H9 (cell line): ENCODE data around the gene IMPDH2. TPM values are rescaled to one million over a fixed set of nuclear protein-coding genes. Genes with fewer than 3 reads are reported as not detected.
A peak's percentile ranks its signal among the peaks of the same experiment; 100 is the strongest.

Experiments
- DNase-seq: peaks from one replicate; pipeline ENCODE4 v3.0.0-alpha.2; 2017
- H2AFZ ChIP-seq: one replicate; pipeline ENCODE4 v1.6.1; 2013; ENCODE audit warnings: mild to moderate bottlenecking, low read length, control low read depth, moderate library complexity
- H2AK5ac ChIP-seq: 2 replicates; pipeline ENCODE4 v1.6.1; 2013; ENCODE audit warnings: low read length, control low read depth, mixed read lengths; ENCODE audit not compliant: insufficient read length
- H2BK120ac ChIP-seq: one replicate; pipeline ENCODE4 v1.6.1; 2013; ENCODE audit warnings: low read depth, mild to moderate bottlenecking, low read length, control low read depth, inconsistent platforms; ENCODE audit not compliant: poor library complexity, severe bottlenecking
- H2BK12ac ChIP-seq: 2 replicates; pipeline ENCODE4 v1.6.1; 2013; ENCODE audit warnings: low read length, control low read depth, mixed read lengths, low read depth; ENCODE audit not compliant: insufficient read length
- H2BK15ac ChIP-seq: 2 replicates; pipeline ENCODE4 v1.6.1; 2013; ENCODE audit warnings: low read depth, low read length, control low read depth
- H2BK20ac ChIP-seq: one replicate; pipeline ENCODE4 v1.6.1; 2013; ENCODE audit warnings: low read depth, mild to moderate bottlenecking, low read length, control low read depth, inconsistent platforms; ENCODE audit not compliant: poor library complexity, severe bottlenecking
- H2BK5ac ChIP-seq: 2 replicates; pipeline ENCODE4 v1.6.1; 2013; ENCODE audit warnings: low read length, control low read depth, mixed read lengths; ENCODE audit not compliant: insufficient read length
- H3K14ac ChIP-seq: 2 replicates; pipeline ENCODE4 v1.6.1; 2013; ENCODE audit warnings: low read length, control low read depth; ENCODE audit not compliant: insufficient read depth
- H3K18ac ChIP-seq: 2 replicates; pipeline ENCODE4 v1.6.1; 2013; ENCODE audit warnings: low read depth, mild to moderate bottlenecking, mixed read lengths, low read length, control low read depth; ENCODE audit not compliant: insufficient read length
- H3K23ac ChIP-seq: 2 replicates; pipeline ENCODE4 v1.6.1; 2013; ENCODE audit warnings: low read length, control low read depth, mixed read lengths, low read depth; ENCODE audit not compliant: insufficient read length
- H3K23me2 ChIP-seq: 2 replicates; pipeline ENCODE4 v1.6.1; 2013; ENCODE audit warnings: low read depth, mild to moderate bottlenecking, mixed read lengths, low read length, control low read depth; ENCODE audit not compliant: insufficient read length, poor library complexity, severe bottlenecking
- H3K27ac ChIP-seq: 2 replicates; pipeline ENCODE4 v1.5.1; 2013; ENCODE audit warnings: low read length, control low read depth, mixed read lengths, low read depth; ENCODE audit not compliant: insufficient read length
- H3K27me3 ChIP-seq: 2 replicates; pipeline ENCODE4 v1.6.1; 2013; ENCODE audit warnings: low read length, control low read depth, inconsistent platforms; ENCODE audit not compliant: insufficient read depth
- H3K4ac ChIP-seq: 2 replicates; pipeline ENCODE4 v1.6.1; 2013; ENCODE audit warnings: low read depth, mild to moderate bottlenecking, control low read depth, inconsistent platforms, low read length, moderate library complexity
- H3K4me1 ChIP-seq: 2 replicates; pipeline ENCODE4 v1.6.1; 2013; ENCODE audit warnings: low read length, control low read depth, inconsistent platforms; ENCODE audit not compliant: insufficient read depth
- H3K4me2 ChIP-seq: 2 replicates; pipeline ENCODE4 v1.6.1; 2013; ENCODE audit warnings: low read length, control low read depth, mixed read lengths; ENCODE audit not compliant: insufficient read length, insufficient read depth
- H3K56ac ChIP-seq: 2 replicates; pipeline ENCODE4 v1.6.1; 2013; ENCODE audit warnings: low read depth, mild to moderate bottlenecking, mixed read lengths, low read length, control low read depth; ENCODE audit not compliant: insufficient read length
- H3K79me1 ChIP-seq: 2 replicates; pipeline ENCODE4 v1.6.1; 2013; ENCODE audit warnings: low read depth, mild to moderate bottlenecking, moderate library complexity, low read length, control low read depth, inconsistent platforms; ENCODE audit not compliant: insufficient read depth, poor library complexity, severe bottlenecking
- H3K79me2 ChIP-seq: 2 replicates; pipeline ENCODE4 v1.6.1; 2013; ENCODE audit warnings: low read length, control low read depth, inconsistent platforms; ENCODE audit not compliant: insufficient read depth
- H3K9ac ChIP-seq: 2 replicates; pipeline ENCODE4 v1.6.1; 2013; ENCODE audit warnings: low read length, control low read depth, mixed read lengths; ENCODE audit not compliant: insufficient read length; ENCODE audit errors: extremely low read depth
- H3K9me3 ChIP-seq: one replicate; pipeline ENCODE4 v1.6.1; 2013; ENCODE audit warnings: low read depth, low read length, inconsistent platforms; ENCODE audit not compliant: control insufficient read depth
- H3T11ph ChIP-seq: one replicate; pipeline ENCODE4 v1.6.1; 2013; ENCODE audit warnings: mild to moderate bottlenecking, low read length, control low read depth, inconsistent platforms
- H4K20me1 ChIP-seq: one replicate; pipeline ENCODE4 v1.6.1; 2013; ENCODE audit not compliant: control insufficient read depth, insufficient read length, insufficient read depth
- H4K5ac ChIP-seq: 2 replicates; pipeline ENCODE4 v1.6.1; 2013; ENCODE audit warnings: low read depth, mild to moderate bottlenecking, mixed read lengths, low read length, control low read depth; ENCODE audit not compliant: insufficient read length
- H4K8ac ChIP-seq: replicated peaks from 2 replicates; pipeline ENCODE4 v1.6.1; 2013; ENCODE audit warnings: low read length, control low read depth, mixed read lengths, low read depth; ENCODE audit not compliant: insufficient read length
- H4K91ac ChIP-seq: 2 replicates; pipeline ENCODE4 v1.6.1; 2013; ENCODE audit warnings: low read depth, mild to moderate bottlenecking, moderate library complexity, mixed read lengths, low read length, control low read depth; ENCODE audit not compliant: insufficient read length
- H3K27ac Mint-ChIP-seq, 3 experiments: 2 replicates in 2 of 3; 3 replicates in 1 of 3; pipeline ENCODE4 v1.8.0; 2020 to 2021; ENCODE audit warnings: mixed read lengths in 3 of 3, mild to moderate bottlenecking in 1 of 3, moderate library complexity in 1 of 3
- H3K27me3 Mint-ChIP-seq: 2 replicates; pipeline ENCODE4 v1.8.0; 2021; ENCODE audit warnings: low read depth, mild to moderate bottlenecking, moderate library complexity, mixed read lengths
- H3K36me3 Mint-ChIP-seq, 3 experiments: 2 replicates in 2 of 3; 3 replicates in 1 of 3; pipeline ENCODE4 v1.8.0; 2020 to 2021; ENCODE audit warnings: low read depth in 3 of 3, mixed read lengths in 3 of 3; ENCODE audit not compliant: insufficient read depth in 1 of 3
- H3K4me1 Mint-ChIP-seq, 2 experiments: 2 replicates each; pipeline ENCODE4 v1.8.0; 2020; ENCODE audit warnings: mixed read lengths in 2 of 2
- H3K4me3 Mint-ChIP-seq, 2 experiments: 2 replicates in 1 of 2; 3 replicates in 1 of 2; pipeline ENCODE4 v1.8.0; 2020 to 2021; ENCODE audit warnings: mild to moderate bottlenecking in 2 of 2, mixed read lengths in 2 of 2, moderate library complexity in 1 of 2
- H3K9me3 Mint-ChIP-seq, 2 experiments: 2 replicates in 1 of 2; 3 replicates in 1 of 2; pipeline ENCODE4 v1.8.0; 2020; ENCODE audit warnings: mild to moderate bottlenecking in 2 of 2, mixed read lengths in 2 of 2, moderate library complexity in 1 of 2
- CTCF ChIP-seq: fragments of 200-600 bp; sonication (generic); conservative IDR thresholded peaks from 3 replicates; pipeline ENCODE4 v1.8.0; 2021; ENCODE audit warnings: antibody characterized with exemption, mild to moderate bottlenecking
- WGBS: extraction: QIAGEN DNeasy Blood & Tissue Kit; methylation state at CpG from one replicate; pipeline ENCODE4 v1.1.7; 2013; ENCODE audit warnings: missing lambda C conversion rate, low lambda C conversion rate, mixed read lengths; ENCODE audit not compliant: insufficient read length; ENCODE audit errors: extremely low coverage; 5-methylcytosine and 5-hydroxymethylcytosine counted together
- total RNA-seq: library from RNA; stranded (reverse); gene quantifications from 2 replicates; pipeline ENCODE4 v1.2.1, GENCODE V29; 2021

The IMPDH2 gene
- total RNA-seq, 1 experiment from 2014 or later = 408 TPM

GRCh38 chr3:48989796-48990635 is 39.2 kb downstream of the IMPDH2 start, which contains the start of gene P4HTM:
Gene P4HTM (plus strand): TSS chr3:48990241. CDS start chr3:48990257, 16 bp downstream.
- Histone ChIP-seq H4K91ac (no peak within 1 kb of the TSS), H3K4me1 (peaks cover 11% of the 10 kb centered on the region; the same call in 1 of the 2 replicates), H2AFZ (no peak within 1 kb of the TSS), H4K20me1 (no peaks in the 10 kb centered on the region), H2BK15ac (no peak within 1 kb of the TSS), H2BK5ac (no peak within 1 kb of the TSS), H3K4me2 (peak within 1 kb of the TSS; percentile 90), H2BK120ac (no peak within 1 kb of the TSS), H3K23me2 (peaks cover 21% of the 10 kb centered on the region), H3K18ac (peak within 1 kb of the TSS; percentile 95), H2BK12ac (no peak within 1 kb of the TSS), H3K23ac (no peak within 1 kb of the TSS), H3K79me1 (no peaks in the 10 kb centered on the region), H3K27ac (no peak within 1 kb of the TSS), H3K9ac (peak within 1 kb of the TSS; percentile 86), H4K5ac (peak within 1 kb of the TSS; percentile 79), H4K8ac (no peak within 1 kb of the TSS), H3K79me2 (no peaks in the 10 kb centered on the region; the same call in 1 of the 2 replicates), H3K4ac (no peak within 1 kb of the TSS), H3K27me3 (no peaks in the 10 kb centered on the region), H2AK5ac (no peak within 1 kb of the TSS), H3K9me3 (no peaks in the 10 kb centered on the region), H3K14ac (peak within 1 kb of the TSS; percentile 94), H2BK20ac (no peak within 1 kb of the TSS), H3T11ph (no peak within 1 kb of the TSS), H3K56ac (no peak within 1 kb of the TSS)
- Mint-ChIP-seq H3K27ac (peak within 1 kb of the TSS; percentile 87 to 97 (median 91)), H3K4me1 (peaks cover 20 to 21% of the 10 kb centered on the region in 2 experiments), H3K4me3 (peak within 1 kb of the TSS; percentile 88 to 94), H3K9me3 (no peaks in the 10 kb centered on the region), H3K27me3 (no peaks in the 10 kb centered on the region; the same call in 1 of the 2 replicates), H3K36me3 (peaks cover 8 to 33% (median 13%) of the 10 kb centered on the region in 3 experiments)
- TF ChIP-seq CTCF = peak; percentile 34; the same call in 2 of the 3 replicates
- DNase-seq = peak; percentile 89
- no CpG with 5 or more reads among the region's 91 CpGs for WGBS
